Measurements from ENCODE around the gene TBC1D22A.

DNA sequence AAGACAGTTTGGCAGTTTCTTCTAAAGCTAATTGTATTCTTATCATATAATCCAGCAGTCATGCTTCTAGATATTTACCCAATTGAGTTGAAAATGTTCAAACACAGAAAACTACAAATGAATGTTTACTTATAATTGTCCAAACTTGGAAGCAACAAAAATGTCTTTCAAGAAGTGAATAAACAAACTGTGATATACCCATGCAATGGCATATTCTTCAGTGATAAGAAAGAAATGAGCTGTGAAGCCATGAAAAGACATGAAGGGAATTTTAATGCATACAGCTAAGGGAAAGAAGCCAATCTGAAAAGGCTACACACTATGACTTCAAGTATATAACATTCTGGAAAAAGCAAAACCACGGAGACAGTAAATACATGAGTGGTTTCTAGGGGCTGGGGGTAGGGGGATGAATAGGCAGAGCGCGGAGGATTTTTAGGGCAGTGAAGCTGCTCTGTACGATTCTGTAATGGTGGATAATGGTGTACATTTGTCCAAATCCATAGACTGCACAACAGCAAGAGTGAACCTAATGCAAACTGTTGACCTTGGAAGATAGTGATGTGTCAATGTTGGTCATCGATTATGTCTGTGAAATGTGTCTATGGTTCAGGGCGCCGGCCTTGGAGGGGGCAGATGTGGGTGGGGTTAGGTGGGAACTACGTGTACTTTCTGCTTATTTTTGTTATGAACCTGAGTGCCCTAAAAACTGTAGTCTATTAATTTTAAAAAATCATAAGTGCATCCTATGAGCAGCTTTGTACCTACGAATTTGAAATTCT lies 424.9 kb downstream of the TBC1D22A start:
- TF ChIP-seq CTCF (IDR thresholded peaks at IDR 0.05) (no peak), POLR2A (IDR thresholded peaks at IDR 0.05) (no peak), EP300 (IDR thresholded peaks at IDR 0.05) (no peak), POLR2AphosphoS5 (IDR thresholded peaks at IDR 0.05) (no peak)

Measured in upper lobe of left lung (tissue), 4 donors.